ENCODE data around the gene ROR2. TPM values are rescaled to one million over a fixed set of nuclear protein-coding genes. Genes with fewer than 3 reads are reported as not detected.

The ROR2 gene
- total and polyA plus RNA-seq, 2 donors (not counting 3 experiments of a cell fraction or from before 2014, with no cell fraction given): not detected

DNA sequence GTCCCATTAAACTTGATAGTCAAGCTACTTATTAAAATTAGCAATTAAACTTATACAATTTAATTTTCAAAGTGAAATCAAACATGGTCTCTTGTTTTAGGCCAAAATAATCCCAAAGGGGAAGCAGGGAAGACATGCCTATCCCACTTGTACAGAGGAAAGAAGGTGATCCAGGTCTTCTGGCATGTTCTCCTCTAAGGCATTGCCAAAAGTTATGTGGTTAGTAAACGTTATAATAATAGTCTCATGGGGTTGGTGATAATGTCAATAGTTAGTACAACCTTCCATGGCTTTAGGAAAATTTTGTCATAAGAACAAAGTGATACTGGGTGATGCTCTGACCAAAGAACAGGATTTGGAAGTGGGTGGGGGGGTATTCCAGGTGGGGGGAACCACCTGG lies 52.8 kb downstream of the ROR2 start:
- BruUV-seq (replicated peaks): no TSS peak
- intact Hi-C loops (cut with micrococcal nuclease) (no loop called here), dilution Hi-C loops (cut with MboI; ENCODE audit: extremely low pct_ligation_motif_present, low sequenced_read_pairs) (no loop called here)
- ChIA-PET CTCF (interaction anchor here (0.6 kb wide), 1 partner anchor 191 kb away, joined by 3 read pairs; no protein-coding TSS in a partner anchor), POLR2A (no interaction called here)
- no peak overlapping the region for H3K4me2 ChIP-seq (ENCODE audit: insufficient read depth, low read length)
- H3K9me1 ChIP-seq (replicated peaks; ENCODE audit: control insufficient read depth, extremely low read depth, insufficient read depth, low read length): no peaks in the 10 kb centered on the region
- no peaks in the 10 kb centered on the region for H3K36me3 ChIP-seq (ENCODE audit: control insufficient read depth in 2 of 2, extremely low read depth in 1 of 2, insufficient read depth in 2 of 2, low read length in 2 of 2)
- TF ChIP-seq MAX (IDR thresholded peaks at IDR 0.05; ENCODE audit: insufficient read depth, insufficient read length) (no peak), GATA2 (IDR thresholded peaks at IDR 0.05; ENCODE audit: insufficient read depth, insufficient read length, low read depth, low read length) (no peak), JUN (IDR thresholded peaks at IDR 0.05; ENCODE audit: borderline replicate concordance, insufficient read depth, insufficient read length, low read depth) (no peak), EZH2 (IDR thresholded peaks at IDR 0.05; ENCODE audit: borderline replicate concordance, low read depth, low read length, severe bottlenecking) (no peak), POLR2A (IDR thresholded peaks at IDR 0.05; ENCODE audit: low read depth, low read length) (no peak), MYC (IDR thresholded peaks at IDR 0.05; ENCODE audit: low read depth, low read length) (no peak), FOS (IDR thresholded peaks at IDR 0.05; ENCODE audit: borderline replicate concordance, insufficient read depth, low read length) (no peak), POLR2AphosphoS5 (IDR thresholded peaks at IDR 0.05; ENCODE audit: insufficient read depth, low read depth, low read length) (no peak)
- TF ChIP-seq, protein P1, sequence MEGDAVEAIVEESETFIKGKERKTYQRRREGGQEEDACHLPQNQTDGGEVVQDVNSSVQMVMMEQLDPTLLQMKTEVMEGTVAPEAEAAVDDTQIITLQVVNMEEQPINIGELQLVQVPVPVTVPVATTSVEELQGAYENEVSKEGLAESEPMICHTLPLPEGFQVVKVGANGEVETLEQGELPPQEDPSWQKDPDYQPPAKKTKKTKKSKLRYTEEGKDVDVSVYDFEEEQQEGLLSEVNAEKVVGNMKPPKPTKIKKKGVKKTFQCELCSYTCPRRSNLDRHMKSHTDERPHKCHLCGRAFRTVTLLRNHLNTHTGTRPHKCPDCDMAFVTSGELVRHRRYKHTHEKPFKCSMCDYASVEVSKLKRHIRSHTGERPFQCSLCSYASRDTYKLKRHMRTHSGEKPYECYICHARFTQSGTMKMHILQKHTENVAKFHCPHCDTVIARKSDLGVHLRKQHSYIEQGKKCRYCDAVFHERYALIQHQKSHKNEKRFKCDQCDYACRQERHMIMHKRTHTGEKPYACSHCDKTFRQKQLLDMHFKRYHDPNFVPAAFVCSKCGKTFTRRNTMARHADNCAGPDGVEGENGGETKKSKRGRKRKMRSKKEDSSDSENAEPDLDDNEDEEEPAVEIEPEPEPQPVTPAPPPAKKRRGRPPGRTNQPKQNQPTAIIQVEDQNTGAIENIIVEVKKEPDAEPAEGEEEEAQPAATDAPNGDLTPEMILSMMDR (IDR thresholded peaks at IDR 0.05; ENCODE audit: extremely low read depth in 1 of 2, insufficient read depth in 1 of 2, low read depth in 1 of 2, low read length in 2 of 2): no peak
- no peaks in the 10 kb centered on the region for H3K27me3 ChIP-seq (ENCODE audit: control insufficient read depth in 2 of 2, insufficient read depth in 2 of 2, low read length in 2 of 2)
- no peak overlapping the region for H3K27ac ChIP-seq (ENCODE audit: insufficient read depth, low read depth, low read length)
- no peaks in the 10 kb centered on the region for H3K4me1 ChIP-seq (ENCODE audit: control insufficient read depth, extremely low read depth, insufficient read depth, low read length)
- no peak for FAIRE-seq
- no peak overlapping the region for H3K9ac ChIP-seq (replicated peaks; ENCODE audit: extremely low read depth, insufficient read depth, low read length)
- no peaks in the 10 kb centered on the region for H4K20me1 ChIP-seq (replicated peaks; ENCODE audit: control insufficient read depth, extremely low read depth, insufficient read depth, low read length)
- H3K9me3 ChIP-seq (replicated peaks; ENCODE audit: control insufficient read depth, insufficient read depth, low read length): no peaks in the 10 kb centered on the region
- no peak for DNase-seq (ENCODE audit: low read depth, low spot score)
- no peaks in the 10 kb centered on the region for H3K79me2 ChIP-seq (ENCODE audit: control insufficient read depth, insufficient read depth, low read length)
- no peak overlapping the region for H3K4me3 ChIP-seq (replicated peaks in 1 of 3; ENCODE audit: insufficient read depth in 1 of 3, low read depth in 1 of 3, low read length in 3 of 3)
- H2AFZ ChIP-seq (ENCODE audit: low read depth, low read length): no peak overlapping the region

Measured in endothelial cell of umbilical vein (primary cell).